GM21390 (cell line): ENCODE results near the gene CYSRT1.
"Not testable (repeated sequence)": the region's sequence is repeated elsewhere in the genome, so short reads cannot be mapped to it uniquely, and the experiment has no call there.

Experiments used
- ATAC-seq: cut with Tn5 transposase; IDR thresholded peaks from one replicate; pipeline ENCODE4 v1.9.1; 2021; ENCODE audit not compliant: unreplicated experiment

CYSRT1 gene

GRCh38 chr9:137247916-137248175 is 22.9 kb downstream of the CYSRT1 start:
- ATAC-seq, result no peak

GRCh38 chr9:137250329-137251193 is 25.6 kb downstream of the CYSRT1 start:
- ATAC-seq, result no peak

- ATAC-seq, result no peak
Observed at GRCh38 chr9:137251194-137251461, 26.2 kb downstream of the CYSRT1 start, which contains the start of gene STPG3. Gene STPG3, plus strand, starts transcription at chr9:137251286. Its CDS starts 1 bp downstream, at chr9:137251287.

GRCh38 chr9:137251490-137252268 is 26.7 kb downstream of the CYSRT1 start:
- ATAC-seq, result no peak

- ATAC-seq, result no peak
Observed at GRCh38 chr9:137252555-137253506, 27.9 kb downstream of the CYSRT1 start.

- no peak for ATAC-seq
Observed at GRCh38 chr9:137253717-137254623, 29.0 kb downstream of the CYSRT1 start.

- ATAC-seq, result peak; percentile 74
Observed at GRCh38 chr9:137254624-137255447, 29.9 kb downstream of the CYSRT1 start, which contains the start of gene NELFB. Gene NELFB, plus strand, starts transcription at chr9:137255327.

GRCh38 chr9:137255448-137256114 is 30.6 kb downstream of the CYSRT1 start:
- no peak for ATAC-seq

GRCh38 chr9:137256362-137256761 is 31.4 kb downstream of the CYSRT1 start:
- ATAC-seq, result no peak

- no peak for ATAC-seq
Observed at GRCh38 chr9:137256856-137257255, 31.9 kb downstream of the CYSRT1 start.

GRCh38 chr9:137262173-137262908 is 37.4 kb downstream of the CYSRT1 start:
- not testable (repeated sequence) for ATAC-seq

- ATAC-seq, result no peak
Observed at GRCh38 chr9:137262909-137263285, 37.9 kb downstream of the CYSRT1 start.

- no peak for ATAC-seq
Observed at GRCh38 chr9:137263506-137263905, 38.5 kb downstream of the CYSRT1 start.

- ATAC-seq, result no peak
Observed at GRCh38 chr9:137264067-137264466, 39.1 kb downstream of the CYSRT1 start.

- ATAC-seq, result no peak
Observed at GRCh38 chr9:137265496-137266161, 40.7 kb downstream of the CYSRT1 start.

- ATAC-seq, result no peak
Observed at GRCh38 chr9:137266162-137266527, 41.2 kb downstream of the CYSRT1 start.

- no peak for ATAC-seq
Observed at GRCh38 chr9:137266585-137267453, 41.8 kb downstream of the CYSRT1 start.
